Measurements from ENCODE around the gene C10orf143.
A peak's percentile ranks its signal among the peaks of the same experiment; 100 is the strongest.

Gene C10orf143

DNA sequence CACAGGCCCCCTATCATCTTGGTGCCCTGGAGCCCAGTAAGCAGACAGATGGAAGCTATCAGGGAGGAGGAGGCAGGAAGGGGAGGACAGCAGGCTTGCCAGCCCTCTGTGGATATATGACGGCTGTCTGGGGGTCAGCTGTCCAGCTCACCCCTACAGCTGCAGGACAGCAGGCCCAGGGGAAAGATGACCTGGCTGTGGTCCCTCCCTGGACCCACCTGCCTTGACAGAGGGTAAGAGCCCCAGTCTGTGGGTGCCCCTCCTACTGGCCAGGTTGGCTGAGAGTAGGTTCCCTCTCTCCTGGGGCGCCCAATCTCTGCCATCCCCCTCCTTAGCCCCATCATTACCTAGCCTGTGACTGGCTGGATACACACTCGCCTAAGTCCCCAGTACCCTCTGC is 62.5 kb downstream of the C10orf143 start:
- TF ChIP-seq, protein P1, sequence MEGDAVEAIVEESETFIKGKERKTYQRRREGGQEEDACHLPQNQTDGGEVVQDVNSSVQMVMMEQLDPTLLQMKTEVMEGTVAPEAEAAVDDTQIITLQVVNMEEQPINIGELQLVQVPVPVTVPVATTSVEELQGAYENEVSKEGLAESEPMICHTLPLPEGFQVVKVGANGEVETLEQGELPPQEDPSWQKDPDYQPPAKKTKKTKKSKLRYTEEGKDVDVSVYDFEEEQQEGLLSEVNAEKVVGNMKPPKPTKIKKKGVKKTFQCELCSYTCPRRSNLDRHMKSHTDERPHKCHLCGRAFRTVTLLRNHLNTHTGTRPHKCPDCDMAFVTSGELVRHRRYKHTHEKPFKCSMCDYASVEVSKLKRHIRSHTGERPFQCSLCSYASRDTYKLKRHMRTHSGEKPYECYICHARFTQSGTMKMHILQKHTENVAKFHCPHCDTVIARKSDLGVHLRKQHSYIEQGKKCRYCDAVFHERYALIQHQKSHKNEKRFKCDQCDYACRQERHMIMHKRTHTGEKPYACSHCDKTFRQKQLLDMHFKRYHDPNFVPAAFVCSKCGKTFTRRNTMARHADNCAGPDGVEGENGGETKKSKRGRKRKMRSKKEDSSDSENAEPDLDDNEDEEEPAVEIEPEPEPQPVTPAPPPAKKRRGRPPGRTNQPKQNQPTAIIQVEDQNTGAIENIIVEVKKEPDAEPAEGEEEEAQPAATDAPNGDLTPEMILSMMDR (IDR thresholded peaks at IDR 0.05; ENCODE audit: control insufficient read depth, insufficient read depth, low read depth, low read length, missing control alignments): no peak
- no peak for DNase-seq (ENCODE audit: low read depth)

DNA sequence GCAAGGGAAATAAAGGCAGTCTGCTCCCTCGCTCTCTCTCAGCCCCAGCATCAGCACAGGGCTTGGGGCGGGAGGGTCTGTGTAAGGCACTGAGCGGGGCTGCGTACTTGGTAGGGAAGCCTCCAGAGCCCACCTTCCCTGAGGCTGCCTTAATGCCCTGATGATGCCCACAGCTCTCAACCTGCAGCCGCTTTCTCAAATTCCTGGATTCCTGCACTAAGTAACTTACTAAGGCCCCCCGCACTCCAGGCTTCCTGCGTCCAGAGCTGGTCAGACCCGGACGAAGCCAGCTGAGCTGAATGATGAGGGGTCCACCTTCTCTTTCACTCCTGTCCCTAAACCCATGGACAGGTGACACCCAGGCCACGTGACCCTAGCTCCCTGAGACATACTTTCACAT is 63.3 kb downstream of the C10orf143 start:
- DNase-seq (ENCODE audit: low read depth): no peak
- TF ChIP-seq, protein P1 (IDR thresholded peaks at IDR 0.05; ENCODE audit: control insufficient read depth, insufficient read depth, low read depth, low read length, missing control alignments): no peak
- no peak overlapping the region for H3K4me3 ChIP-seq (ENCODE audit: control insufficient read depth, low read depth, low read length)

More for the DNA sequence above, 62.5 kb downstream of the C10orf143 start:
- H3K4me3 ChIP-seq (ENCODE audit: control insufficient read depth, low read depth, low read length): no peak overlapping the region

DNA sequence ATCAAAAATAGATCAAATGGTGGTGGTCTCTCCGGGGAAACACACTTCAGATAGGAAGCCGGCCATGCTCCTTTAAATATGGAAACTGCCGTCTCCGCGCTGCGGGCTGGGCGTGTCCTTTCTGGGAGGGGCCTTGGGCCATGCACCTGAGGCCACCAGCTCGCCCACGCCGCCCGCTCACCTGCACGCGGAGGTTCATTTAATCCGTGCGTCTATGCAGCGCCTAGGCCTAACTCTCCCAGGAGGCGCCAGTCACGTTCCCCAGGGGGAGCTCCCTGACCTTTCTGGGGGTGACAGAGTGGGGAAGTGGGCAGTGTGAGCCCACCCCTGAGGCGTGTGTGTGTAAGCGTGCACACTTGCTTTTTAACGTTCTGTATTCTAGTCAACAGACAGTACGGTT is 64.0 kb downstream of the C10orf143 start:
- TF ChIP-seq, protein P1 (IDR thresholded peaks at IDR 0.05; ENCODE audit: control insufficient read depth, insufficient read depth, low read depth, low read length, missing control alignments): no peak
- no peak for DNase-seq (ENCODE audit: low read depth)
- no peak overlapping the region for H3K4me3 ChIP-seq (ENCODE audit: control insufficient read depth, low read depth, low read length)

DNA sequence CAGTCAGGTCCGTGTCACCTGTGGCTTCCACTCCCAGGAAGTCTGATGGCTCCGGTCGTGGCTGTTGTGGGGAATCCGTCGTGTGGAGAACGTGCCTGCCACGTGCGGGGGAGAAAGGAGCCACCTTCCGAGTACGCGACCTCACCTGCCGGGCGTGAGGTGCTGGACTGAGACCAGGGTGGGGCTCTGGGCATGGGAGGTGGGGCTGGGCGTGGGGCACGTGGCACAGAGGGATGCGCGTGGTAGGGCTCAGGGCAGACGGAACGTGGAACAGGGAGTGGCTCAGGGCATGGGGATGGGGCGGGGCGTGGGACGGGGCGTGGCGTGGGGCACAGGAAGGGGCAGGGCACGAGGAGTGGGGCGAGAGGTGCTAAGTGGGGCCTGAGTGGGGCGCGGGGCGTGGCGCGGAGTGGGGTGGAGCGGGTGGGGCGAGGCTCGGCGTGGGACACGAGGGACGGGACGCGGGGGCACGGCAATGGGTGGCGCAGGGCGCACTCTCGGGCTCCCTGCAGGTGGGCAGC is 64.8 kb downstream of the C10orf143 start:
- no peak overlapping the region for H3K4me3 ChIP-seq (ENCODE audit: control insufficient read depth, low read depth, low read length)
- TF ChIP-seq, protein P1 (IDR thresholded peaks at IDR 0.05; ENCODE audit: control insufficient read depth, insufficient read depth, low read depth, low read length, missing control alignments): no peak
- no peak for DNase-seq (ENCODE audit: low read depth)

DNA sequence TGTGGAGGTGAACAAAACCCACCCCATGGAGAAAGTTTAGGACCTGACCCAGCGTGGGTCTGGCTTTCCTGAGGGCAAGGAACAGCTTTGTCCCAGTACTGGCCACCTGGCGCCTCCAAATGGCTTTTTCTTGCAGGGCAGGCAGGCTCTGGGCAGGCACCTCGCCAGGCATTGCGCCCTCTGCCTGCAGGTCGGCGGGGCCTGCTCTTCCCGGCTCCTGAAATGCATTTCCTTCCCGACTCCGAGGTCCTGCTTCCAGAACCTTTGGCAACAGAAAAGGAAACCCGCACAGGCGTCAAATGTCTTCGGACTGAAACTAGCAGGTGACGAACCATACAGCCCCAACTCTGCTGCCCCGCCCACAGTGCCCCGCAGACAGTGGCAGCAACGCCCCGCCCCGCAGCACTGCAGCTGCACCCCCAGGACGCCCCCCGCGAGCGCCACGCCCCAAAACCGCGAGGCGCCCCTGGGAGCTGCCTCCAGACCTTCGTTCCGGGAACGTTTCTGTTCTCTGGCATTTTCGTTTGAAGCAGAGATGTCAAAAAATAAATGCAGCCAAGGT is 65.5 kb downstream of the C10orf143 start:
- no peak overlapping the region for H3K4me3 ChIP-seq (ENCODE audit: control insufficient read depth, low read depth, low read length)
- TF ChIP-seq, protein P1 (IDR thresholded peaks at IDR 0.05; ENCODE audit: control insufficient read depth, insufficient read depth, low read depth, low read length, missing control alignments): peak; percentile 59
- DNase-seq (ENCODE audit: low read depth): no peak

DNA sequence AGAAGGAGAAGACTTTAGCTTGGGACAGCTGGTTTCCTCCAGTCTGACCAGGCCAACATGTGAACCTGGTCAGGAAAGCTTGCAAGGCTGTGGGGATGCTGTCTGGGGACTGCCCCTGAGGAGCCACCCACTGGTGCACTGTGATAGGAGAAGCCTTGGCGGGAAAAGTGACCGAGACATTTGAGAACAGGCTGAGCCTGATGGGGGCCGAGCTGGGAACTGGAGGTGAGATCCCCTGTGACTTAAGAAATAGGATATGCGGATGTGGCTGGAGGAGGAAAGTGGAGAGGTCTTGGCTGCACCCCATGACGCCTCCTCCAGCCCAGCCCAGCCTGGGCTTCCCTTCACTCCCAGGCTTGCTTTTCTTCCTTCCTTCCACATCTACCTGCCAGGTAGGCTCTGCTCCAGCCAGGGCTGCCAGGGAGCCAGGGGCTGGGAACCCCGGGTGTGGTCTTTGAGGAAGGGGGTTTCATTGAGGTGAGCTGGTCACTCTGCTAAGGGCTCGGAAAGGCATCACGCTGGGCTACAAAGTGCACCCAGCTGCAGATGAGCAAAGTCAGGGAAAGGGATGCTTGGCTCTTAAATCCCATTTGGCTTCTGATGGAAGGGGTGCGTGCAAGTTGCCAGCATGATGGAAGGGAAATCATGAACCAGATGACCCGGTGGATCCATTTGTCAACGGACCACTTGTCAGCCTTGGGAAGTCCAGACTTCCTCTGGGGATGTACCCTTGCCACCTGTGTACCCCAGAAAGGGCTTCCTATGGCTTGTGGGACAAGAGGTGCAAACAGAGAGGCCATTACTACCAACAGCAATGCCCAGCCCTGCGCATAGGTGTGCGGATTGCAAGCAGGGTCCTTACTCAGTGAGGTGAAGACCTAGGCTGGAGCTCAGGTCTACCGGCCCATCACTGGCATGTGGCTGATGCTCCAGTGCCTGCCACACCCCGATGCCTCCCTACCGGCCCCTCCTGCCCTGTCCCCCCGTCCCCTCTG is 66.3 kb downstream of the C10orf143 start:
- DNase-seq (ENCODE audit: low read depth): no peak
- TF ChIP-seq, protein P1 (IDR thresholded peaks at IDR 0.05; ENCODE audit: control insufficient read depth, insufficient read depth, low read depth, low read length, missing control alignments): no peak
- no peak overlapping the region for H3K4me3 ChIP-seq (ENCODE audit: control insufficient read depth, low read depth, low read length)

Data from AG09309 (cell line).